ENCODE data around the gene UNC45A.

UNC45A gene

GRCh38 chr15:90994417-90995311, 59.6 kb downstream of the UNC45A start, which contains the start of gene PRC1:
TSS of gene PRC1 (minus strand) at chr15:90994535. CDS start at chr15:90994417, 118 bp downstream.
- no peak for TF ChIP-seq CTCF (IDR thresholded peaks at IDR 0.05)

DNA sequence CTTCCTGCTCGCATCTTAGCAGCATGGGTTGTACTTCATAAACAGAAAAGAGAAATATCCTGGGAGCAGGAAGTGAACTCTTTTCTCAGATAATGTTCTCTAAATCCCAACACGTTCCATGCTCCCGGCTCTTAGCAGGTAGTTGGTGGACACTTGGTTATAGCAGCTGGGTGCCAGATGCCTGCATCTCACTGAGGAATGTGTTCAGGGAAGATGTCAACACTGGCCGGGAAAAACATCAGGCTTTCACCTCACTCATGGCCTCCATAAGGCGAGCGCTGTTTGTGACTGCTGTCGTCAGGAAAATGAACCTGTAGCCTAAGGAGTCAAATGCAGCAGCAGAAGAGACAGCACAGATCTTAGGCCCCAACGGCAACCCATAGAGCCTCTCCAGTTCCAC, 63.7 kb downstream of the UNC45A start:
- no peak for TF ChIP-seq CTCF (IDR thresholded peaks at IDR 0.05)

- no peak for TF ChIP-seq CTCF (IDR thresholded peaks at IDR 0.05)
Measured at GRCh38 chr15:91001209-91001608, 66.1 kb downstream of the UNC45A start.

Data from LNCAP (cell line).